Ovary (tissue), 3 donors: ENCODE results near the gene USP46.

Source experiments
- EP300 ChIP-seq: sonication (generic); formaldehyde crosslinking; IDR thresholded peaks from one replicate; pipeline ENCODE4 v1.6.1; 2017; ENCODE audit warnings: antibody characterized with exemption
- POLR2A ChIP-seq: fragments of 450-650 bp; IDR thresholded peaks from one replicate; pipeline ENCODE4 v1.6.1; 2017; ENCODE audit warnings: antibody characterized with exemption, mild to moderate bottlenecking, moderate library complexity
- TF ChIP-seq, protein P1 (sequence below), 3 donors: fragments of 450-650 bp in 2 of 3; fragments of 200-600 bp in 1 of 3; IDR thresholded peaks; one replicate each; pipeline versions ENCODE4 v1.5.1 to v1.8.0; 2016 to 2022; ENCODE audit warnings: antibody characterized with exemption in 3 of 3, mild to moderate bottlenecking in 1 of 3
- donor health status: DM: no; HTN: no; CAD: no.

DNA sequence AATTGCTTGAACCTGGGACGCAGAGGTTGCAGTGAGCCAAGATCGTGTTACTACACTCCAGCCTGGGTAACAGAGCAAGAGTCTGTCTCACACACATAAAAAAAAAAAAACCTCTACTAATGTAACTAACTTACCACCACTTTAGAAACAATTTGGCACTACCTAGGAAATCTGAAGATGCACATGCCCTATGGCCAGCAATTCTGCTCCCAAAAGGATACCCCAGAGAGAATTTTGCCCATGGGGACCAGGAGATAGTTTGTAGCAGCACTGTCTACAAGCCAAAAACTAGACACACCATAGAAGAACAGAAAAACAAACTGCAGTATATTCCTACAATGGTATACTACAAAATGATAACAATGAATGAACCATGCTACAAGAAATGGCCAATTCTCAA, 37.5 kb downstream of the USP46 start:
- TF ChIP-seq, protein P1, sequence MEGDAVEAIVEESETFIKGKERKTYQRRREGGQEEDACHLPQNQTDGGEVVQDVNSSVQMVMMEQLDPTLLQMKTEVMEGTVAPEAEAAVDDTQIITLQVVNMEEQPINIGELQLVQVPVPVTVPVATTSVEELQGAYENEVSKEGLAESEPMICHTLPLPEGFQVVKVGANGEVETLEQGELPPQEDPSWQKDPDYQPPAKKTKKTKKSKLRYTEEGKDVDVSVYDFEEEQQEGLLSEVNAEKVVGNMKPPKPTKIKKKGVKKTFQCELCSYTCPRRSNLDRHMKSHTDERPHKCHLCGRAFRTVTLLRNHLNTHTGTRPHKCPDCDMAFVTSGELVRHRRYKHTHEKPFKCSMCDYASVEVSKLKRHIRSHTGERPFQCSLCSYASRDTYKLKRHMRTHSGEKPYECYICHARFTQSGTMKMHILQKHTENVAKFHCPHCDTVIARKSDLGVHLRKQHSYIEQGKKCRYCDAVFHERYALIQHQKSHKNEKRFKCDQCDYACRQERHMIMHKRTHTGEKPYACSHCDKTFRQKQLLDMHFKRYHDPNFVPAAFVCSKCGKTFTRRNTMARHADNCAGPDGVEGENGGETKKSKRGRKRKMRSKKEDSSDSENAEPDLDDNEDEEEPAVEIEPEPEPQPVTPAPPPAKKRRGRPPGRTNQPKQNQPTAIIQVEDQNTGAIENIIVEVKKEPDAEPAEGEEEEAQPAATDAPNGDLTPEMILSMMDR (IDR thresholded peaks at IDR 0.05): no peak
- no peak for TF ChIP-seq POLR2A
- no peak for TF ChIP-seq EP300
